HG03342 (cell line): Measurements from ENCODE around the gene COL23A1.

Experiments
- ATAC-seq: cut with Tn5 transposase; IDR thresholded peaks from one replicate; pipeline ENCODE4 v1.9.1; 2021; ENCODE audit warnings: mild to moderate bottlenecking, moderate library complexity; ENCODE audit not compliant: unreplicated experiment

Gene COL23A1

GRCh38 chr5:178368716-178369300 is 221.4 kb downstream of the COL23A1 start:
- ATAC-seq: no peak

DNA sequence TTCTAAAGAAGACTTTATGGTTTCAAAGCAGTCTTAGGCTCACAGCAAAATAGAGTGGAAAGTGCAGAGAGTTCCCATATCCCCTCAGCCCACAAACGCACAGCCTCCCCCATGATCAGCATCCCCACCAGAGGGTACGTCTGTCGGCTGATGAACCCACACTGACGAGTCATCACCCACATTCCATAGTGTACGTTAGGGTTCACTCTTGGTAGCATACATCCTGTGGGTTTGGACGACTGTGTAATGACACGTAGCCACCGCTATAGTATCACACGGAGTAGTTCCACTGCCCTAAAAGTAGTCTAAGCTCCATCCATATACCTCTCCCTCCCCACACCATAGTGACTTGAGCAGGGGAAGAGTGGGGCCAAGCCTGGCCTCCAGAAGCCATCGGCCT is 221.9 kb downstream of the COL23A1 start:
- ATAC-seq: no peak

- no peak for ATAC-seq
These were observed 222.5 kb downstream of the COL23A1 start for GRCh38 chr5:178367736-178368120.

DNA sequence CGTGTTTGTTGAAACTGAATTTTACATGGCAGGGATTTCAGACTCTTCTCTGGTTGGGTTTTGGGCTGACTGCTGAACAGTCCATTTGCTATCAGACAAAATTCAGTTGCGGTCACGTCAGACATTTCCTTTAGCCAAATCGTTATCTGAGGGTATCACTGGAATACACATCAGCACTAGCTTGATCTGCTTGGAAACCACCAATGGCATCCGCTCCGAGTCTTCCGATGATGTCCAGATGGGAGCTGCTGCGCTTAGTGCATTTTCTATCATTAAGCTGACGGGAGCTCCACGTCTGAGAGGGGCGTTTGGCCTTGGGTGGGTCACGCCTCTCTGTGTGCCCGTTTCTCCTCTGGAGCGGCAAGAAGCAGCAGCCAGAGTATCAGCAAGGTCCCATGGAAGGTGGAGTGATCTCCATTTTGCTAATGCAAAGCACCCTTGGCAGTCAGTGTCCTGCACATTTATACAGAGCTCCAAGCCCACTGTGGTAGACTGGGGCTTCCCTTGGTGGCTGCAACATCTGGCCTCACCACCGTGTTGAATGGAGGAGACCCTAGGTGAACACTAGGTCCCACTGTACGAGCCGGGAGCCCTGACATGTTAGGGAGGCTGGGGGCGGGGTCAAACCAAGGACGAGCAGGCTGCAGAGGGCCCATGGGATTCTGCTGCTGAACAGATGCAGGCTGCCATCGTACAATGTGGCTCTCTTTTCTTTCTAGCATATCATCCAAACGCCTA is 223.0 kb downstream of the COL23A1 start:
- ATAC-seq: no peak

GRCh38 chr5:178365501-178366440 is 224.4 kb downstream of the COL23A1 start:
- ATAC-seq: no peak

DNA sequence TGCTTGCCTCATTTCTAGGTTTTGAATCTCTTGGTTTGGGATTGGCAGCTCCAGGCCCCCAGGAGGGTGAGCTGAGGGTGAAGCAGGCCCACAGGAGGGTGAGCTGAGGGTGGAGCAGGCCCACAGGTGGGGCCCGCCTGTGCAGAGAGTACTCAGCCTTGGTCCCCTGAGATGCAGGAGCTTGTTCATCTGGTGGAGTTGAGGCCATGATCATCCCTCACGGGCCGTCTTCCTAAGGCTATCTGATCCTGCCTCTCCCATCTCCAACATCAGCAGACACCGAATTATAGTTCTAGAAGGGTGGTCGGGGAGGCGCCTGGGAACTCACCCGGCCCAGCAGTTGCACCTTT is 225.9 kb downstream of the COL23A1 start:
- ATAC-seq: no peak

- no peak for ATAC-seq
These were observed 226.5 kb downstream of the COL23A1 start for GRCh38 chr5:178363501-178364325.

DNA sequence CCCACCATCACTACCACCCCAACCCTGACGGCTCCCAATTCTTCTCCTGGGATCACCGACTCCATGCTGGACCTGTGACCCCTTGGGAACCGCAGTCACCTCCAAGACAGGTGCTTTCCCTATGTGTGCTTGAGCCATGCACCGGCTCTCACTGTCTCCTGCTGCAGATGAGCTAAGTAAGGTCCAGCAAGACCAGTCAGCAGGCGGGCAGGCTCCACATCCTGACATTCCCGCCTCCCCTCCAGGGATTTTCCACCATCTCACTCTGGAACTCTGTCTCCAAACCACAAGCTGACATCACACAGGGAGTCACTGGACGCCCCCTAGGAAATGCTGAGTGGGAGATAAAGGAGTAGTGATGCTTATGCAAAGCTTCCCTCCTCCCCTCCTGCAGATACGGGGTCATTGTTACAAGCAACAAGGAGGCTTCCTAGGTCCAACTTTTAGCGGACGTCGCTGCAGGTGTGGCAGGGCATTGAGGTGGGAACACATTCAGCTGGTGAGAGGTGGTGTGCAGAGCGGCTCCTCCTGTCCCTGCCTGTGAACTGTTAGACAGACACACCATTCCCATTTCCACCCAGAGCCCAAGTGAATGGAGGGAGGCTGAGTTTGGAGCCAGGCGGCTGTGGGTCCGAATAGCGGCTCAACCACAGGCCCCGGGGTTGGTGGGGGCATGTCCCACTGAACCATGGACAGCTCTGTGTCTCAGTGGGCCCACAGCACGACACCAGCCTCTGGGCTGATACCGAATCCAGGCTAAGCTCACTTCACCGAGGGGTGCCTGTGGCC is 228.3 kb downstream of the COL23A1 start:
- no peak for ATAC-seq

DNA sequence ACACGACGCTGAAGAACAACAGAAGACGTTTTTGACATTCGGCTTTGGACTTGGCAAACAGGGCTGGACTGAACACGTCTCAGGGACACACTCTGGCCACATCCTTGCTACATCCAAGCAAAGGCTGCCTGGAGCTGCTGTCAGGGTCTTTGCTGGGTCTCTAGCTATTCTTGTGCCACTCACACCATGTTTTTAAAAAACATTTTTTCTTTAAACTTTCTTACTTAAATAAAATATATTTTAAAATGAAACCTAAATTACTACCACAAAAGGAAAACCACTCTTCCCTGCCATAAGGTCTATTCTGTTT is 229.3 kb downstream of the COL23A1 start:
- no peak for ATAC-seq

DNA sequence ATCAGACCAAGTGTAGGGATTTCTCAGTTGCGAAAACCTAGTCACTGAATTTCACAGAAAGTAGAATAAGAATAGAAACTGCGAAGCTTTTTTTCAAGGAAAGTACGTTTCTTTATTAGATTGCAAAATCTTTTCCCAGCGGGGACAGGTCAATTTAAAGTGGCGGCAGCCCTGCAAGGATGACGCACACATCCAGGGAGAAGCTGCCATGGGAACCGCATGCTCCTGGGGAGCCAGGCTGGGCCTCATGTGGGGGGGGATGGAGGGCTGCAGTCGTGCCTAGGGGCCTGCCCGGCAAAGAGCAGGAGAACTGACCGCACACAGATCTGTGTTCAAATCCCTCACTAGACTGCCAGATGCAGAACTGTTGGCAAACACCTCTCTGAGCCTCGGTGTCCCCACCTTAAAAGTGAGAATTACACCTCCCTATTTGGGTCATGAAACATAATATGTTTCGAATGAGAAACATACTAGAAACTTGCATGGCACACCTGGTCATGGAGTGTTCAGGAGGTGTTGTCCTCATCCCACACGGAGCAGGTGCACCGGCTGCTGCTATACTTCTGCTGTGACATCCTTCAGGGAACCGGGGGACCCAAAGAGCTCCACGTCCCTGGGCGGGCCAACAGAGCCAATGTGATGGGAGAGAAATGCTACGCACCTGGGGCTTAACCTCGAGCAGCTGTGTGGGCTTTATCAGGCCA is 229.8 kb downstream of the COL23A1 start:
- no peak for ATAC-seq

GRCh38 chr5:178359738-178360137 is 230.5 kb downstream of the COL23A1 start:
- no peak for ATAC-seq

- no peak for ATAC-seq
These were observed 232.5 kb downstream of the COL23A1 start for GRCh38 chr5:178357678-178358077.

DNA sequence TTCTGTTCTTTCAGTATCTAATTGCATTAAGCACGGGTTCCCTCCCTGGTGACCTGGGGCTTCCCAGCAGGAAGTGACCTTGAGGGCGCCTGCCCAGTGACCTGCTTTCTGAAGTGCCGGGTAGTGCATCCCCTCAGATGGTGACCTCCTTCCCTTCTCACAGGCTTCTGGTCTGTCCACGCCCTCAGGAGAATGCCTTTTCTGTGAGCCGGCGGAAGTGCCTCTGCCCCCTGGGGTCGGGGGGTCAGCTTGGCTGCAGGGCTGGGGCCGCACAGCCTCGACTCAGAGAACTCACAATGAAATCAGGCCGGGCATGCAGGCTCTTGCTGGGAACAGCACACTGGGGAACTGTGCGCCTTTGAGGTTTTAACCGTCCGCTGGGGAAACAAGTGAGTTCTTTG is 233.1 kb downstream of the COL23A1 start:
- no peak for ATAC-seq

DNA sequence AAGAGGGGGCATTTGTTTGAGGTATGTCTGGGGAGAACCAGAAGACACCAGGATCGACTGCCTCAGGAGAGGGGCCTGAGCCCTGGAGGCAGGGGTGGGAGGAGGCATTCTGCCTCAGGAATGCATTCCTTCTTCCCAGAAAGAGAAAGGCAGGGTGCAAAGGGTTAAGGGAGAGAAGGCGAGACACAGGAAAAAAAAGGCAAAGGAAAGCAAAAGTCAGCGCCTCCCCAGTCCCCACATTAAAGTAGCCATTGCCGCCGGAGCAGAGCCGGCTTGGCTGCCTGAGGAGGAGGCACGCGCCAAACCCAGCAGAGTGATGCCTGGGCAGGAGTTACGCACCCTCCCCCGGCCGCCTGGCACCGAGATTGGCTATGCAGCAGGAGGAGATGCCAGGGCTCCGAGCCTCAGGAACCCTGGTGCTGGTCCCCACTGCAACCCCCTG is 233.7 kb downstream of the COL23A1 start:
- no peak for ATAC-seq

GRCh38 chr5:178355671-178356070 is 234.5 kb downstream of the COL23A1 start:
- no peak for ATAC-seq

DNA sequence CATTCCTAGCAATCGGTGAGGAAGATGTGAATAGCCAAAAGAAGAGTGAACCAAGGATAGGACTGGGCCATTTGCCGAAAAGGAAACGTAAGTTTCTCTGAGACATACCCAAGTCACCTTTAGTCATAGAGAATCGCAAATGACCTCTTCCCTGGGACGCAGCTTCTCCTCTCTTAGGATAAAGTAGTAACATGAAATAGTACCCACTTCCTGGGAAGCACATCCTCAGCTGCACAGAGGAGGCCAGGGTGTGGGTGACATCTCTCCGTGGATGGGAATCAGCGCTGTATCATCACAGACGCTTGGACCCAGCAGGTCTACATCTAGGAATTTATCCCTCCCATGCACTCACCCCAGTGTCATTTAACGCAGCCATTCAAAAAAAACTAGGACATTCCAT is 236.7 kb downstream of the COL23A1 start:
- ATAC-seq: no peak

GRCh38 chr5:178352035-178352349 is 238.2 kb downstream of the COL23A1 start:
- no peak for ATAC-seq

DNA sequence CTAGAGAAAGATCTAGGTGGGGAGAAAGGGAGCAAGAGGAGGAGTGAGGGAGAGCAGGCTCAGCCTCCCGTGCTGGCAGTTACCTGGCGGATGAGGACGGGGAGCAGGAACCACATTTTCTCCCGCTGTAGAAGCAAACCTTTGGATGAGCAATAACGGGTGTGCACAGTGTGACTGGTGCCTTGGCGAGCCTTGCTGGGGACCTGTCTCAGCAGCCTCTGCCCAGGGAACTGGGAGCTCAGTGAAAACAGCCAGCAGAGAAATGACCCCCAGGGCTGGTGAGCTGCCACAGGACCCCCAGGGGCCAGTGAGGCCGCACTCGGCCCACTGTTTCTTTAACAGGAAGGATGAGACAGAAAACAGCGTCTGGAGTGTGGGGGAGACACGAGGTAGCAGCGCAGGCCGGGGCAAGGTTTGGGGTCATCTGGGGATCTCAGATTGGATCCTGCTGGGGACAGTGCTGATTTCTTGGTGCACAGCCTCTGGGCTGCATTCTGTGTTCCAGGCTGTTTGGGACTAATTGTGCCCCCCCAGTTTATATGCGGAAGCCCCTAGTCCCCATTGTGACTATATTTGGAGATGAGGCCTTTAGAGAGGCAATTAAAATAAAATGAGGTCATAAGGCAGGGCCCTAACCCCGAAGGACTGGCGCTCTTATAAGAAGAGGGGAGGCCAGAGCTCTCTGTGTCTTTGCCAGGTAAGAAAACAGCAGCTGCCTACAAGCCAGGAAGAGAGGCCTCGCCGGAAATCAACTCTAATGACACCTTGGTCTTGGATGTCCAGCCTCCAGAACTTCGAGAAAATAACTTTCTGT is 238.8 kb downstream of the COL23A1 start:
- no peak for ATAC-seq
